ENCODE data around the gene PSME2. TPM values are rescaled to one million over a fixed set of nuclear protein-coding genes. Genes with fewer than 3 reads are reported as not detected.

PSME2 gene
- total and polyA plus RNA-seq, 9 of the 15 experiments (the other 6 are each of a cell fraction or from before 2014, with no cell fraction given), result 111 to 579 (median 159) TPM

GRCh38 chr14:24098927-24099813 lies 47.2 kb downstream of the PSME2 start:
- intact Hi-C loops (cut with micrococcal nuclease), result loop anchor here (10.0 kb wide), 2 partner anchors 46 to 84 kb away; partner anchors contain the start of genes EMC9, PSME2 and RNF31
- Histone ChIP-seq H3K9me1 (ENCODE audit: control insufficient read depth, insufficient read depth, low read length) (no peaks in the 10 kb centered on the region), H3K4me3 (no peak overlapping the region), H3K9ac (ENCODE audit: insufficient read depth in 1 of 2, low read depth in 2 of 2, low read length in 2 of 2) (no peak overlapping the region), H3K4me1 (replicated peaks in 1 of 2; ENCODE audit: control insufficient read depth in 2 of 2, insufficient read depth in 2 of 2, low read length in 2 of 2) (peaks cover 8 to 11% of the 10 kb centered on the region in 2 experiments; a peak in 4 of 5 replicates), H2AFZ (ENCODE audit: low read depth, low read length) (no peak overlapping the region), H3K27me3 (ENCODE audit: control insufficient read depth in 2 of 2, insufficient read depth in 2 of 2, low read length in 2 of 2) (no peaks in the 10 kb centered on the region), H3K9me3 (replicated peaks; ENCODE audit: control insufficient read depth, insufficient read depth, low read depth, low read length) (no peaks in the 10 kb centered on the region; the same call in 1 of the 2 replicates), H4K20me1 (replicated peaks; ENCODE audit: control insufficient read depth, insufficient read depth, low read length) (0 out of 2 replicates have a peak, but pooled peaks cover 2% of the 10 kb centered on the region), H3K79me2 (ENCODE audit: control insufficient read depth, insufficient read depth, low read length) (peaks cover 28% of the 10 kb centered on the region), H3K4me2 (ENCODE audit: insufficient read depth, low read length) (no peak overlapping the region), H3K36me3 (ENCODE audit: control insufficient read depth, insufficient read depth, low read length) (peaks cover 63% of the 10 kb centered on the region; the same call in 2 of the 3 replicates), H3K27ac (ENCODE audit: extremely low read depth, low read depth, low read length) (no peak overlapping the region)
- 96% methylated on average over 5 of the region's 17 CpGs for WGBS (ENCODE audit: insufficient coverage, low coverage, missing lambda C conversion rate)
- ChIA-PET POLR2A (interaction anchor here (1.0 kb wide), 1 partner anchor 11 kb away, joined by 3 read pairs; no protein-coding TSS in a partner anchor), CTCF (ENCODE audit: low intra/inter-chr PET ratio) (no interaction called here)
- DNase-seq (ENCODE audit: extremely low read depth in 1 of 4, low spot score in 3 of 4) (no peak), FAIRE-seq (no peak), ATAC-seq (no peak)
- no peak for TF ChIP-seq TFAM (CRISPR knock-in tag; conservative IDR thresholded peaks at IDR 0.05)
- no peak for TF ChIP-seq PHB2 (IDR thresholded peaks at IDR 0.05; ENCODE audit: low read depth)
- TF ChIP-seq RBFOX2 (IDR thresholded peaks at IDR 0.05; ENCODE audit: low read depth, low read length), result peak; percentile 64
- TF ChIP-seq POLR2G (IDR thresholded peaks at IDR 0.05; ENCODE audit: low read depth, low read length), result peak; percentile 60; the same call in 1 of the 2 replicates
- BruUV-seq (replicated peaks), result no TSS peak
- in situ Hi-C loops (cut with MboI), result no loop called here

Measured in K562 (cell line).